Iris pigment epithelial cell (primary cell): ENCODE data around the gene HUNK.
"Not testable (repeated sequence)": the region's sequence is repeated elsewhere in the genome, so short reads cannot be mapped to it uniquely, and the experiment has no call there.

Source experiments
- DNase-seq: peaks from one replicate; pipeline ENCODE4 v3.0.0-alpha.2; 2011; ENCODE audit warnings: low read depth

Gene HUNK

DNA sequence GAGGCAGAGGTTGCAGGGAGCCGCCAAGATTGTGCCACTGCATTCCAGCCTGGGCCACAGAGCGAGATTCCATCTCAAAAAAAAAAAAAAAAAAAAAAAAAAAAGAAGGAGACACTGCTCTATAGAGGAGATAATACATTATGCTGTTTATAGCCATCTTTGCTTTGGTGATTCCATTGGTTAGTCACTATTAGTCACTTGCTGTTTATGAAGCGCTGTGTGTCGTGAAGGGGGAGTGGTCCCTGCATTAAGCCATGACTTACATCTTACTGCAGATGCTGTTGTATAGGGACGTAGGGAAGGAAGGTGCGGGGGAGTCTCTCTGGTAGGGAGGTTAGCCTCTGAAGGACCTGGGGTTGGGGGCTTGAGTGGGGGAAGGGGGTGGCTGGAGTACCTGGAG, 48.3 kb downstream of the HUNK start:
- no peak for DNase-seq

- no peak for DNase-seq
Measured at GRCh38 chr21:31922881-31923280, 50.1 kb downstream of the HUNK start.

DNA sequence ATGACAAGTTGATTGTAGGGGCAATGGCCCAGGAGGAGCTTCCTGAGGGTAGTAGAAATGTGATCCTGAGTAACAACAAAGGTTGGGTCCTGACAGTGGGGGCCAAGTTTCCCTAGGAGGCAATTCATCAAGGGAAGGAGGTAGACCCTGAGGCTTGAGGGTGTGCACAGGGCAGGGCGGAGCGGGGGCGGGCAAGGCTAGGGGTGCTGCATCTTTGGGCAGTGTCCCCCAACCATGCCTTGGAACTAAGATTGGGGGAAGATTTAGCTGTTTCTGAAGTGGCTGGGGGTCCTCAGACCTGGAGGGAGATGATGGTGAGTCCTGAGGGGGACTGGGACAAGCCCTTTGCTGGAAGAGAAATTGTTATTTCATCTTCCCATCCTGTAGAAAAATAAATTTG, 50.9 kb downstream of the HUNK start:
- no peak for DNase-seq

- no peak for DNase-seq
Measured at GRCh38 chr21:31924548-31924947, 51.7 kb downstream of the HUNK start.

DNA sequence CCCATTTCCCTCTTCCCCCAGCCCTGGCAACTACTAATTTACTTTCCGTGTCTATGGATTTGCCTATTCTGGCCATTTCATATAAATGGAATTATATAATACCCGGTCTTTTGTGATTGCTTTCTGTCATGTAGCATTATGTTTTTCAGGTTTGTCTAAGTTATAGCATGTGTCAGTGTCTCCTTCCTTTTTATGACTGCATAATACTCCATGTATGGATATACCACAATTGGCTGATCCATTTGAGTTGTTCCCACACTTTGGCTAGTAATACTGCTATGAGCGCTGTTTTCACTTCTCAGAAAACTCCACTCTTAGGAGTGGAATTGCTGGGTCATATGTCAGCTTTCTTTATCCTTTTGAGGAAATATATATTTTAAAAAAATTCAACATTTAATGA, 53.7 kb downstream of the HUNK start:
- no peak for DNase-seq

DNA sequence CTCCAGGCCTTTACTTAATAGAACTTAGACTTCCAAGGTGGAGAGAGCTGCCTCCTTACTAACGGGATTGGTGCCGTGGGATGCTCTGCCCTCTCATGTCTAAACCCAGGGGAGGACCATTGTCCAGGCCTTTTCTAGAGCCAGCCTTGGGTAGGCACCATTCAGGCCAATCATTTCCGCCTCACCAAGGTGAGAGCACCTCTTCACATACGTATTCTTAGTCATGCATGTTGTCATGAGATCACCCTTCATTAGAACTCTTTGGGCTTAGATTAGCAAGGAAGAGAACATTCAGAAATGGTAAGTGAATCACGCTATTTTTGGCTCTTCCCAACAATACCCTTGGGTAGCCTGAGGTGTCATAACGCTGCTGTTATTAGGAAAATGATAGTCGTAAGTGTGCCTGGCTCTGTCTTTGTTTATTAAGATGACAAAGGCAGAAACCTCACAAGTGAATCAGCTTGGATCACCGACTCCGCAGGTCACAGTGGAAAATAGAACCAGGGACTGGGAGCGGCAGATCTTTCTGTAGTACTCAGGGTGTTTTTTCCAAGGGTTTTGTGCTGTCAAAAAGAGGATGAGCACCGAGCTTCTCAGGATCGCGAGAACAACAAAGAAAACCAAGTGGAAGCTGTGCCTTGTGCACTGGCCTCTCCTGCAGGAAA, 55.0 kb downstream of the HUNK start:
- no peak for DNase-seq

- no peak for DNase-seq
Measured at GRCh38 chr21:31928656-31929055, 55.8 kb downstream of the HUNK start.

DNA sequence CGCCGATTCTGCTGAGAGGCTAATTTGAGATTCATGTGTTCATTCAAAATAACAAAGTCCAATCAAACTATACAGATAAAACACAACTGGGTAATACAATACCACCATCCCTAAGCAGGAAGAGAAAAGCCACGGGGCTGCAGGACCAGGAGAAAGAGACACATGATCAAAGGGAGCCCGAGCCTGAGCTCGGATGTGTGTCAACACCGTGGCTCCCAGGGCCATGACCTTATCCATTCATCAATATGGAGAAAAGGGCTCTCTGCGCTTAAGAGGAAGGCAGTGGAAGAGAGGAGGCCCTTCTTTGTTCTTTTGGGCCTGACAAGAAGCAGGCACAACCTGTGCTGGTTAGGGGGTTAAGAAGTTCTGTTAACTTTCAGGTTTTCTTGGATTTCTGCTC, 56.7 kb downstream of the HUNK start:
- no peak for DNase-seq

DNA sequence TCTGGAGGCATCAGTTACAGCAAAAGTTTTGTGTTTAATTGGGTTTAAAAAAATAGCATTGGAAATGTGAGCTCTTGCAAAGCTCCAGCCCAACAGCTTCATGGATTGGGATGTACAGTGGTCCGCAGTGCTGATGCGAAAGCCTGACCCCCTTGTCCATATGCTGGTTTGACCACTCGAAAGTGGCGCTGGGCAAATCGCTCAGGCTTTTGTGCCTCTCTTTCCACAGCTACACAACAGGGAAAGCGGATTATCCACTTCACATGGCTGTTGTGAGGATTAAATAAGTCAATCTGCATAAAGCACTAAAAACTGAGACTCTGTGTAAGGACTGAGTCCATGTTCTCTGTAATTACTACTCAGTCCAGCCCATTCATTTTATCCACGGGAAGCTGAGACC, 57.2 kb downstream of the HUNK start:
- no peak for DNase-seq

- no peak for DNase-seq
Measured at GRCh38 chr21:31931644-31932469, 59.0 kb downstream of the HUNK start.

- DNase-seq, result no peak
Measured at GRCh38 chr21:31932470-31932764, 59.6 kb downstream of the HUNK start.

DNA sequence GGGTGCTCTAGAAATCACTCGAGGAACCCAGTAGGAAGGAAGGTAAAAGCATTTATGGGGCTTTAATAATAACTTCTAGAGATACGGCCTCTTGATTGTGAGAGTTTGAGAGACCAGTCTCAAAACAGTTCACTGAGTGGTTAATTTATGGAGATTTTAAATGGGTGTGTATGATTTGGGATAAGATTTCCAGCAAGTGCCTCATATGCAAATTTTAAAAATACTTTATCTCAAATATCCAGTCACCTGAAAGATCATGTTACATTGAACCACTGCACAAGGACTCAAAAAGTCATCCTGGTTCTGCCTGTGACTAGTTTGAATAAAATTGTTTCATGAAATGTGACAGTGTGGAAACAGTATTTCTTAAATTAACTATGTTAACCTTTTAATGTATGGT, 64.5 kb downstream of the HUNK start:
- DNase-seq, result no peak

DNA sequence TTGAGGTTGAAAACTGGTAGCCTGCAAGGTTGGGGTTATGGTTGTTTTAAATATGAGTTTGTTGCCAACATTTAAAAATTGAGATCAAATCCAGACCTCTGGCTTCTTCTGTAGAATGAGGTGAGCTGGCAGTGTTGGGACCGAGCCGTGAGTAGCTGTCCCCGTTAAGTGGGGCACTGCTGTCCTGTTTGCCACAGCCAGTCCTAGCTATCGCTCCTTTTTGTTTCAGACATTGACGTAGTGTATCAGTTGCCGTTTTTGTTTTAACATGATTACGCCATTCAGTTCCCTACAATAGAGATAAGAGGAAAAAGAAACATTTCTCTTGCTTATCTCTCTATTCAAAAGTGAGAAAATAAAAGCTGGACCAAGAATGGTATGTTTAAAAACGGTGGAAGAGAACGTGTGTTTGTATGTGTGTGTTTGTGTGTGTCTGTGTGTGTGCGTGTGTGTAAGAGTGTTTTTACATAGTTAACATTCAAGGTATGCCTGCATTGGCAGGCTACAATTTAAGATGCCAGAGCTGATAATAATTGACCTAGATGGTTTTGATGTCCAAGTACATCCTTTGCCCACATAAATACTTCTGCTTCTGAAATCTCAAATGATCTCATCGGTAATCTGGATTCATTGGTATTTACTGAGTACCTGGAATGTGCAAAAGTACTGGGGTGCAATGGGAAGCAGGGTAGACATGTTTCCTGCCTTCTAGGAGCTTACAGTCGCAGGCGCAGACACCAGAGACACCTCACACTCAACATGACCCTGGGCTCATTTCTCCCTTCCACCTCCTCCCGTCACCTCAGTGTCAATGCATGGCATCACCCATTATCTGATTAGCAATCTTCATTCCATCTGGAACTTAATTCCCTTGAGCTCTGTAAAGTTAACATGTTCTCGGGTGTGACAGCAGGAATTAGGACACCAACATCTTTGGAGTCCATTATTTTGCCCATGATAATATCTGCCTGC, 65.8 kb downstream of the HUNK start:
- no peak for DNase-seq

- no peak for DNase-seq
Measured at GRCh38 chr21:31941694-31942093, 68.9 kb downstream of the HUNK start.

DNA sequence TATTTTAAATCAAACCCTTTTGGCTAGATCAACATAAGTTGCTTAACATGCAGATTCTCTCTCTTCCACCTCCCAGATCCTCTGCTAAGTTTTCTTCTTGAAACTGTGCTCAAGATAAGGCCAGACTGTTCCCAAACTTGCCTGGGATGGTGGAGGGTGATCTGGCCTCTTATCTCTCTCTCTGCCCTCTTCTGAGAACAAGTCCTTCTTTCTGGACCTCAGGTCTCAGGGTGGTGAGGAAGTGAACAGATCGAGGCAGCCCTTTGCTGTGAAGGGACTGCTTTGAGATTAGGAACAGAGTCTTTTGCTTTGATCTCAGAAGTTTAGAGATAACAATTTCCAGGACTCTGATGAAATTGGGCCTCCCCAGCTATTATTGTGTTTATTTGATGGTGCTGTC, 70.7 kb downstream of the HUNK start:
- DNase-seq, result no peak

- no peak for DNase-seq
Measured at GRCh38 chr21:31945141-31945540, 72.3 kb downstream of the HUNK start.

- DNase-seq, result peak; percentile 2
Measured at GRCh38 chr21:31945546-31945945, 72.7 kb downstream of the HUNK start.

- DNase-seq, result no peak
Measured at GRCh38 chr21:31946231-31946630, 73.4 kb downstream of the HUNK start.

DNA sequence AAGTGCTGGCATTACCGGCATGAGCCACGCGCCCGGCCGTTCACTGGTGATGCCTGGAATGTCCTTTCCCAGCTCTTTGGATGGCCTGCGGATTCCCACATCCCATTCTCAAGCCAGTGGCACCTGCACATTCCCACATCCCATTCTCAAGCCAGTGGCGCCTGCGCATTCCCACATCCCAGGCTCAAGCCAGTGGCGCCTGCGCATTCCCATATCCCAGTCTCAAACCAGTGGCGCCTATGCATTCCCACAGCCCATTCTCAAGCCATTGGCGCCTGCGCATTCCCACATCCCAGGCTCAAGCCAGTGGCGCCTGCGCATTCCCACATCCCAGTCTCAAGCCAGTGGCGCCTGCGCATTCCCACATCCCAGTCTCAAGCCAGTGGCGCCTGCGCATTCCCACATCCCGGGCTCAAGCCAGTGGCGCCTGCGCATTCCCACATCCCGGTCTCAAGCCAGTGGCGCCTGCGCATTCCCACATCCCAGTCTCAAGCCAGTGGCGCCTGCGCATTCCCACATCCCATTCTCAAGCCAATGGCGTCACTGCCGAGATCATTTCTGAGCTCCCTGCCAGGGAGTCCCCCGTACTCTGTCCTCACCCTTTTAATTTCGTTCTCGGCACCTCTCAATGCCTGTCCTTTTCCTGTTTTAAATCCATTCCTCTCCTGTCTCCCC, 74.2 kb downstream of the HUNK start:
- not testable (repeated sequence) for DNase-seq

DNA sequence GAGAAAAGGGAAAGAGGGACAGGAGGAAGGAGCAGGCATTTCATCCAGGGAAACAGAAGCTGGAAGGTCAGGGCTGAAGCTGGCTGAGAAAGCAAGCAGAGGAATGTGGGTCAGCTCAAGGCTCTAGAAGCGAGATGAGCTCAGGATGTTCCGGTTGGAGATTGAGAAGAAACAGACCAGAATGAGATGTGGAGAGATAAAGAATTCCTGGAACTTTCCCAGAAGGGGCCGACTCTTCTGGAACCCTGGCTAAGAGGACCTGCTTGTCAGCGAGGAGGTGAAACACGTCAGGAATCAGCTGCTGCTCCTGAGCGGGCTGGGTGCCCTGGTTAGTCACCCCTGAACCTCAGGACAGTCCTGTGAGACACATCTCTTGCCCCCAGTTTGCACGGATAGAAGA, 75.9 kb downstream of the HUNK start:
- no peak for DNase-seq

GRCh38 chr21:31952828-31953227, 80.0 kb downstream of the HUNK start:
- no peak for DNase-seq

DNA sequence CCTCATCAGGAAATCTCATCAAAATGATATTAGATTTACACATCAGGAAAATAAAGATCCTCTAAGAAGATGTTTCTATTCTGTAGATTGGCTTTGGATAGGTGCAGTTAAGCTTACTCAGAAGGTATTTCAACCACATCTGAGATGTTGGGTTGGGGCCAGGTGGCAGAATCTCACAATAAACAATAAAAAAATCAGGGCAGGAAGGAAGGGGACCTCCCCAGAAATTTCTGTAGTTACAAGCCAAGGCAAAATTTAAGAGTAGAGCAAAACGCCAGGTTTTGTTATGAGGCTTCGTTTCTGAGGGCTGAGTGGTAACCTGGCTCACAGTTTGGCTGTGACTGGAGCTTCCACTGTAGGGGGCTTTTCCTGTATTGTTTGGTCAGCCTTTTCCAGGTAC, 84.8 kb downstream of the HUNK start:
- DNase-seq, result no peak
